ENCODE measurements around the gene IFNL2.

DNA sequence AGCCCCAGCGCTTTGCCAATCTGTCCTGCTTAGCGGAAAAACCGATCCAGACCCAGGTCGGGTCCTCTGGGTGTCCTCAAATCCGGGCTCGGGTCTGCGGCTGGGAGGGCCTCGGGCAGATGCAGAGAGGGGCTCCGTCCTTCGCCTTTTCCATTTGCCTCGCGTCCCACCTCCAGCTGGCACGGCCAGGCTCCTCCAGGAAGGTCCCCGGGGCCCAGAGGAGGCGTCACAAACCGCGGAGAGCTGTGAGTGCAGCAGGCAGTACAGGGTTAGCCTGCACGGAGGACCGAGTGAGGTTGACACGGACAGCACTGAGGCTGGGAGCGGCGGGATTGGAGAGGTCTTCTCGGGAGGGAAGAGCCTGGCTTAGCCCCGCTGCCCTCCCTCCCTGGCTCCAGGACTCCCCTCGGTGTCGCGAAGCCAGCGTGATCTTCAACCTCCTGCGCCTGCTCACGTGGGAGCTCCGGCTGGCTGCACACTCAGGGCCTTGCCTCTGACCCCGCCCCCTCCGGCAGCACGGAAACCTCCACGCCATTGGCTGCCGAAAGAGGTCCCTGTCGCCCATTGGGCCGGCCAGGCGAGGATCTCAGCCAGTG is 2.8 kb upstream of the IFNL2 start:
- TF ChIP-seq POLR2A (IDR thresholded peaks at IDR 0.05; ENCODE audit: low read length) = no peak
- no peak for TF ChIP-seq GATA1 (IDR thresholded peaks at IDR 0.05; ENCODE audit: low read depth, low read length)
